OCI-LY7 (cell line): ENCODE measurements around the gene PRR3. TPM values are rescaled to one million over a fixed set of nuclear protein-coding genes. Genes with fewer than 3 reads are reported as not detected.

Experiments used
- BruUV-seq: library from RNA; stranded (reverse); fragments of 400-500 nt; replicated peaks from 2 replicates; lab custom pipeline; 2021; lab: Mats Ljungman, UMichigan
- CTCF ChIA-PET: fragments of 300-600 bp; sonication (Branson Sonifier 250); formaldehyde crosslinking; loops from one replicate; lab custom pipeline; 2022; ENCODE audit warnings: antibody characterized with exemption; ENCODE audit not compliant: unreplicated experiment; lab: Charles Lee
- POLR2A ChIA-PET: fragments of 300-600 bp; sonication (Branson Sonifier 250); formaldehyde crosslinking; loops from one replicate; lab custom pipeline; 2022; ENCODE audit warnings: antibody characterized with exemption; lab: Charles Lee
- DNase-seq: peaks from one replicate; pipeline ENCODE4 v3.0.0-alpha.2; 2015; ENCODE audit warnings: low spot score
- H2AFZ ChIP-seq: fragments of 200-600 bp; sonication (generic), shearing (Covaris generic); 2 replicates; pipeline ENCODE4 v1.6.1; 2014; ENCODE audit warnings: mild to moderate bottlenecking, antibody characterized with exemption, low read length, moderate library complexity
- H3K27ac ChIP-seq: fragments of 200-600 bp; sonication (generic); 2 replicates; pipeline ENCODE4 v1.5.1; 2014; ENCODE audit warnings: mixed run types, low read depth, mild to moderate bottlenecking, moderate library complexity, low read length, inconsistent platforms; ENCODE audit not compliant: poor library complexity, severe bottlenecking
- H3K36me3 ChIP-seq: fragments of 200-600 bp; sonication (generic); 2 replicates; pipeline ENCODE4 v1.6.1; 2014; ENCODE audit warnings: mild to moderate bottlenecking, antibody characterized with exemption, low read length, moderate library complexity, mixed read lengths; ENCODE audit not compliant: insufficient read depth
- H3K4me1 ChIP-seq: fragments of 200-600 bp; sonication (generic); 2 replicates; pipeline ENCODE4 v1.5.1; 2014; ENCODE audit warnings: mild to moderate bottlenecking, low read length; ENCODE audit not compliant: insufficient read depth, poor library complexity, severe bottlenecking
- H3K4me2 ChIP-seq: fragments of 200-600 bp; sonication (generic); 2 replicates; pipeline ENCODE4 v1.6.1; 2014; ENCODE audit warnings: mild to moderate bottlenecking, low read length
- H3K4me3 ChIP-seq: fragments of 200-600 bp; sonication (generic); 2 replicates; pipeline ENCODE4 v1.5.1; 2014; ENCODE audit warnings: mild to moderate bottlenecking, low read depth, low read length; ENCODE audit not compliant: poor library complexity, severe bottlenecking
- H3K79me2 ChIP-seq: fragments of 200-600 bp; sonication (generic); 2 replicates; pipeline ENCODE4 v1.6.1; 2016; ENCODE audit warnings: low read depth, mild to moderate bottlenecking, low read length, moderate library complexity, mixed read lengths; ENCODE audit not compliant: insufficient read depth
- H3K9me2 ChIP-seq: fragments of 200-600 bp; sonication (generic); 2 replicates; pipeline ENCODE4 v1.6.1; 2016; ENCODE audit warnings: mild to moderate bottlenecking, low read length, mixed read lengths; ENCODE audit not compliant: insufficient read depth
- H3K9me3 ChIP-seq: fragments of 200-600 bp; sonication (generic); 2 replicates; pipeline ENCODE4 v1.6.1; 2014; ENCODE audit warnings: mild to moderate bottlenecking, mixed run types, low read length, mixed read lengths
- H4K20me1 ChIP-seq: fragments of 200-600 bp; sonication (generic); 2 replicates; pipeline ENCODE4 v1.6.1; 2014; ENCODE audit warnings: mild to moderate bottlenecking, antibody characterized with exemption, low read length, moderate library complexity, mixed read lengths; ENCODE audit not compliant: insufficient read depth
- CTCF ChIP-seq: fragments of 200-600 bp; sonication (generic); conservative IDR thresholded peaks from 2 replicates; pipeline ENCODE4 v1.5.1; 2014; ENCODE audit warnings: mild to moderate bottlenecking, antibody characterized with exemption, low read length, moderate library complexity, mixed read lengths
- EZH2phosphoT487 ChIP-seq: fragments of 200-600 bp; sonication (generic); IDR thresholded peaks from 2 replicates; pipeline ENCODE4 v1.6.1; 2018; ENCODE audit warnings: low read depth, borderline replicate concordance, mild to moderate bottlenecking, mixed run types, antibody characterized with exemption, low read length, moderate library complexity, mixed read lengths
- intact Hi-C: fragments of 100-400 bp; cut with micrococcal nuclease; formaldehyde crosslinking; loops from one replicate; pipeline ENCODE4 v1.10.0; 2022; ENCODE audit not compliant: unreplicated experiment
- total RNA-seq, 2 experiments: library from RNA; depleted of rRNA in 1 of 2; stranded (reverse); fragments of >200 nt in 1 of 2; shearing (Covaris generic) in 1 of 2; gene quantifications; 2 replicates each; pipeline ENCODE4 v1.2.3, GENCODE V29; 2014 to 2022

Gene PRR3
- total RNA-seq, 2 experiments from 2014 or later, result 25.2 to 34.9 TPM

- ChIA-PET POLR2A (interaction anchor here (1.4 to 2.3 kb wide), 4 partner anchors 12 to 148 kb away, joined by 3 to 11 read pairs (median 8); partner anchors contain the start of gene PRR3), CTCF (no interaction called here)
- H3K79me2 ChIP-seq, result peaks cover 43% of the 10 kb centered on the region
- peaks cover 28% of the 10 kb centered on the region for H4K20me1 ChIP-seq
- H2AFZ ChIP-seq, result peak overlapping the region; percentile 72
- peaks cover 30% of the 10 kb centered on the region for H3K36me3 ChIP-seq
- H3K27ac ChIP-seq, result no peak overlapping the region
- intact Hi-C loops, result loop anchor here (2.0 kb wide), 2 partner anchors 14 to 46 kb away; partner anchors contain the start of genes GNL1, MRPS18B, PPP1R10 and PRR3
- H3K4me2 ChIP-seq, result peak overlapping the region; percentile 77
- no peak for DNase-seq
- BruUV-seq, result TSS peak; percentile 89
- TF ChIP-seq CTCF (no peak), EZH2phosphoT487 (no peak)
- no peaks in the 10 kb centered on the region for H3K9me3 ChIP-seq
- H3K9me2 ChIP-seq, result no peaks in the 10 kb centered on the region
- peaks cover 40% of the 10 kb centered on the region for H3K4me1 ChIP-seq
- H3K4me3 ChIP-seq, result peak overlapping the region; percentile 93
Observed at GRCh38 chr6:30570740-30571074, 13.6 kb downstream of the PRR3 start.

GRCh38 chr6:30571075-30571761 lies 14.1 kb downstream of the PRR3 start, which contains the start of gene ABCF1:
Gene ABCF1, plus strand, starts transcription at chr6:30571442. Its CDS starts 46 bp downstream, at chr6:30571488.
- peaks cover 40% of the 10 kb centered on the region for H3K4me1 ChIP-seq
- no peaks in the 10 kb centered on the region for H3K9me2 ChIP-seq
- peaks cover 48% of the 10 kb centered on the region for H3K79me2 ChIP-seq
- ChIA-PET POLR2A (interaction anchor here (0.7 to 2.3 kb wide), 5 partner anchors 13 to 148 kb away, joined by 3 to 11 read pairs (median 7); partner anchors contain the start of gene PRR3), CTCF (no interaction called here)
- peak within 1 kb of the TSS; percentile 72 for H2AFZ ChIP-seq
- no TSS peak for BruUV-seq
- intact Hi-C loops, result loop anchor here (2.0 kb wide), 2 partner anchors 14 to 46 kb away; partner anchors contain the start of genes GNL1, MRPS18B, PPP1R10 and PRR3
- H3K4me2 ChIP-seq, result peak within 1 kb of the TSS; percentile 93
- H3K4me3 ChIP-seq, result peak within 1 kb of the TSS; percentile 93
- peaks cover 28% of the 10 kb centered on the region for H4K20me1 ChIP-seq
- H3K36me3 ChIP-seq, result peaks cover 33% of the 10 kb centered on the region
- DNase-seq, result peak; percentile 99
- no peak for TF ChIP-seq CTCF
- TF ChIP-seq EZH2phosphoT487, result no peak
- H3K9me3 ChIP-seq, result no peaks in the 10 kb centered on the region
- H3K27ac ChIP-seq, result peak within 1 kb of the TSS; percentile 74
